ENCODE data around the gene MAP6.
"Not testable (repeated sequence)": the region's sequence is repeated elsewhere in the genome, so short reads cannot be mapped to it uniquely, and the experiment has no call there.

Gene MAP6

DNA sequence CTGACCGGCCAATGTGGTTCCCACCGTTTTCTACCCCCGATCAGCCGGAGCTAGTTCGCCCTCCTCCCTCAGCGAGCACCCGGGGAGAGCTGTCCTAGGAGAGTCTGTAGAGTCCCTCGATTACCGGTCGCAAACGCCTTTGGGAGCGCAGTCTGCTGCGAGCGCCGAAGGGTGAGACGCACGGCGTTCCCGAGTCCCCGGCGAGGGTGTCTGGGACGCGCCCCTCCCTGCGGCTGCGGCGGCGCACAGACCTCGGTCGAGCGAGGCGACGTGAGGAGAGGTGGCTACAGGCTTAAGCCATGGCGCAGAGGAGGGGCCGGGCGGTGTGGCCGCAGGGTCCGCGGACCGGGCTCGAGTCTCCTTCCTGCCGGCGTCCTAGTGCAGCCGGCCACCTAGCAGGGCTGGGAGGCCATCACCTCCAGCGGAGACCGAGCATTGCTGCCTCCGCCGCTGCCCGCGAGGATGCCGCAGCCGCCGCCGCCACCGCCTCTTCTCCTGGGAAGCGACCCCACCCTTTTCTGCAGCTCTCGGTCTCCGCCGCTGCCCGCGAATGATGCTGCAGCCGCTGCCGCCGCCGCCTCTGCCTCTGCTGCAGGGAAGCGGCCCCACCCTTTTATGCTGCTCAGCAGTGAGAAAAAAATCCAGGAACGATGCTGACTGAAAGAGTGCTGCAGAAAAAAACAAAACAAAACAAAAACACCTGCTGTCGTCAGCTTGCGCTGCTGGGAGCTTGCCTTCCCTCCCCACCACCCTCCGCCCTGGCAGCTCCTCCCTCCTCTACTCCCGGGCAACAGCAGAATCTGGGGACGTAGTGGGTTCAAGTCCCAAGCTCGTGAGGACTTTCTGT, at the start of gene MAP6:
Gene MAP6 (minus strand): TSS at position 588 of the 847 bp plus-strand sequence. CDS start 669 bp downstream, outside the sequence.
- DNase-seq (ENCODE audit: low spot score) = no peak

DNA sequence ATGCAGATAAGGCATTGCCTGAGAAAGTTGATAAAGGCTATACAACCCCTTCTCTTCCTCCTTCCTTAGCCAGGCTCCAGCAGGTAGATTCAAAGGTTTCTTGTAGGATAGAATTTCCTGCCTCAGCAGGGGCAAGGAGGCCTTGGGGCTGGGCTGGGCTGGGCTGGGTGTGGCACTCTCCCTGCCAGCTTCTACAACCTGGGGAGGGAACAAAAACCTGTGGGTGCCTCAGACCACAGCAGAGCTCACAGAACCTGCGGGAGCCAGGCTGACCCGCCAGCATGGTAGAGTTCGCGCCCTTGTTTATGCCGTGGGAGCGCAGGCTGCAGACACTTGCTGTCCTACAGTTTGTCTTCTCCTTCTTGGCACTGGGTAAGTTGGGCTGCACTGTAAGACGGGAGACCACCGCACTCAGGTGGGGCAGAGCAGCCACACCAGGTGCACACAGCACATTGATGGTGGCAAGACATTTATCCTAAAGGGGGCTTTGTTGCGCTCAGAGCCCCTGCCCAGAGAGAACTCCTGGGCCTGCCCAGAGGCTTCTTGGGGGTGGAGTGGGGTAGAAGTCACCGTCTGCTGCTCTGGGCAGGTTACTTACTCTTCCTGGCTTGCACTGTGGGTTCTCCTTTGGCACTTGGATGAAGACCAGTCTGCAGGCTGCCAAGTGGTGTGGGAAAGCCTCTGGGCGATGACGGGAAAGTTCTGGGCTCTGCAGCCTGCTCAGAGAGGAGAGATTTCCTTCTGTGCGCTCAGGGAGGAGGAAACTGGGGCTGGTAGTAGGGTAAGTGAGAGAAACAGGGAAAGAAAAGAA, 49.0 kb upstream of the MAP6 start, which contains the start of gene MOGAT2:
Gene MOGAT2 (plus strand): TSS at position 231 of the 811 bp plus-strand sequence. CDS start 51 bp downstream, at position 282.
- no peak for DNase-seq (ENCODE audit: low spot score)

DNA sequence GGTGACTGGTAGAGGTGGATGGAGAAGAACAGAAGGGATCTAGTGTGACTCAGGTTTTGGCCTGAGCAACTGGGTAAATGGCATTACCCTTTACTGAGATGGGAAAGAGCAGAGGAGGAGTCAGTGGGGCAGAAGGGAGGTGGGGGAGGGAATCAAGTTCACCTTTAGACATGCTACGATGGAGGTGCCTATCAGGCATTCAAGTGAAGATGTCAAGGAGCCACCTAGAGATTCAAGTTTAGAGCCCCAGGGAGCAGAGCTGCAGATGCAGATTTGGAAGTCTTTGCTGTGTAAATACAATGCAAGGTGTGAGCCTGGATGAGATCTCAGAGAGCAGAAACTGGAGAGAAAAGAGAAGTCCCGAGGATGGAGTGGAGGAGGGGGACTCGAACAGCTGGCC, 47.8 kb upstream of the MAP6 start:
- no peak for DNase-seq (ENCODE audit: low spot score)

DNA sequence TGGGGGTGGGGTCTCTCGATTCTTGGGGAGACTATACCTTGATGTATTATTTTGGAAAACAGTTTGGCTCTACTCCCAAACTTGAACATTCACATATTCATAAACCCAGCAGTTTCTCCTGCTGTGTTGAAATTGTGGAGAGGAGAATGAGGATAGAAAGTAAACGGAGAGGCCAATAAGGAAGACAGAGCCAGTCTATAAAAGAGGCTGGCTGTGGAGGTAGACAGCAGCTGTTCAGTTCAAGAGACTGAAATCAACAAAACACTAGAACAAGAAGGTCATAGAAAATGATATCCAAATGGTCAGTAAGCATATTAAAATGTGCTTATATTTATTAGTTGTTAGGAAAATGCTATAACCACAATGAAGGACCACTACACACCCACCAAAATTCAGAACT, 46.9 kb upstream of the MAP6 start:
- no peak for DNase-seq (ENCODE audit: low spot score)

DNA sequence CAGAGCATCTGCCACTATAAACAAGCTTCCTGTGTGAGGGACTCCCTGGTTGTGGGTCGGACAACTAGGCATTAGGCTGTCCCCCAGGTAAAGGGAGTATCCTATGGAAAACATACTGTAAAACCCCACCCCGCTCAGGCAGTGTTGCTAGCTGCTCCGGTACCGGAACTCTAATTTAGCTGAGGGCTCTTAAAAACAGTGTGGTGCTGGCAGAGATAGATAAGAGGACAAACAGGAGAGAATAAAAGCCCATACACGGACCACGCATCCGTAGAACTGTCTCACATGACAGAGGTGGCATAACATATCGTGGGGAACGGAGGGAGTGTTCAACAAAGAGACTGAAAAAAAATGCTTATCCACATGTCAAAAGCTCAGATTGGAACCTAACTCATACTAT, 45.4 kb upstream of the MAP6 start:
- no peak for DNase-seq (ENCODE audit: low spot score)

DNA sequence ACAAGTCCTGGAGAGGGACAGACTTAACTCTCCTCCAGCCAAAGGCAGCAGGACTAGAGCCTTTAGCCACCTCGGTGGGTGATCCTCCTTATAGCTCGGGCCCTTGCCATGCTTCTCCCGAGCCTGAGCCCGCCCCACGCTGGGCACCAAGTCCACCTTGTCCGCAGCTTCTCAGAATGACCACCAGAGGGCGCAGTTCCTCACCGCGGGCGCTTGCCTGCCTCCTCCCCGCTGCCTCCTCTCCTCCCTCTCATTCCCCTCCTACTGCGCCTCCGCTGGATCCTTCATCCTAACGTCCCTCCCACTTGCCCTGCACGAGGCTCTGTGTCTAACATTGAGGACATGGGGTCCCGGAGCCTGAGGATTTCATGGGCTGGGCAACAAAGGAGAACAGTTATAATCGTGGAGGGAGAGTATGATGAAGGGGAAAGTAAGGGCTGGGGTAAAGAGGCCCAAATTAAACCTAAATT, 37.5 kb upstream of the MAP6 start:
- DNase-seq (ENCODE audit: low spot score) = peak; percentile 64

DNA sequence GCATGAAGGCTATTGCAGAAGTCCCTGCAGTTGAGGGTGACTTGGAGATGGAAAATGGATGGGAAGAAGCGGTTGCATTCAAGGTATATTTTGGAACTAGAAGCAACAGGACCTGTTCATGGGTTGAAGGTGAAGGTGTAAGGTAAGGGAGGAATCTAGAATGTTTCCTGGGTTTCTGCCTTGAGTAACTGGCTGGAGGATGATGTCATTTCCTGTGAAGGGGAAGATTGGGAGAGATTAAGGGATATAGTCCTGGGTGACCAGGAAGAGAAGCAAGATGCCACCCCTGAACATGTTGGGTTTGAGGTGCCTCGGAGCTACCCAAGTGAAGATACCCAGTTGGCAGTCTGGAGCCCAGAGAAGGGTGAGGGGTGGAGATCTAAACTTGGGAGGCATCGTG, 36.7 kb upstream of the MAP6 start:
- no peak for DNase-seq (ENCODE audit: low spot score)

DNA sequence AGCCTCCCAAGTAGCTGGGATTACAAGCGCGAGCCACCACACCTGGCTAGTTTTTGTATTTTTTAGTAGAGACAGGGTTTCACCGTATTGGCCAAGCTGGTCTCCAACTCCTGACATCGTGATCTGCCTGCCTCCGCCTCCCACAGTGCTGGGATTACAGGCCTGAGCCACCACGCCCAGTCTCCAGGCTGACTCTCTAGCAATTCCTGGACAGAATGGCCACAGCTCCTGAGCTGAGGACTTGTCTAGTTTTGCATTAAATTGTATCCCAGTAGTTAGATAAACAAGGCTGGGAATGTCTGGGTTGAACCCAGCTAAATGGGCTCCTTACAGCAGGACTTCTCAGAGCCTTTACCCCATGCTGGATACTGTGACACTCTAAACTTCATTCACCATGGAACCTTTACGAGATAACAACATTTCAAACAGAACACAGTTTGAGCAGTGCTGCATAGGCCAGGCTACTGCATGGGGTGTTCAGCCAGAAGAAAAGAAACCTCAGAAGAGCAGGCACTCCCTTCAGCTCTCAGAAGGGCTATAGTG, 34.9 kb upstream of the MAP6 start:
- DNase-seq (ENCODE audit: low spot score) = no peak

DNA sequence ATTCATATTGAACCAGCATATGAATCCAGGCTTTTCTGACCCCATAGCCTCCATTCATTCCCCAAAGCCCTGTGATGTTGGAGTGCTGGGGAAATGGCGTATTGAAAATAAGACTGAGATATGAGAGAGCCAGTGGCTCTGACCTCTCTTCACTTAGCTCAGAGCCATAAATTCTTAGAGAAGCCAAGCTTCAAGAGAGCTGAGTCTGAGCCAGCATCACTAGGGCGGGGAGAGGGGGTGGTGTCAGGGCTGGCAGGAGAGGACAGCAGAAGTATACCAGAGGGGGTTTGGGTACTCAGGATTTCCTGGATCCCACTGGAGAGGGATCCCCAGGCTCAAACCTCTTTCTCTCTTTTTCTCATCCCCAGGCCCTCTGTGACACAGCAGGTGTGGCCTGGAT, 32.1 kb upstream of the MAP6 start:
- no peak for DNase-seq (ENCODE audit: low spot score)

DNA sequence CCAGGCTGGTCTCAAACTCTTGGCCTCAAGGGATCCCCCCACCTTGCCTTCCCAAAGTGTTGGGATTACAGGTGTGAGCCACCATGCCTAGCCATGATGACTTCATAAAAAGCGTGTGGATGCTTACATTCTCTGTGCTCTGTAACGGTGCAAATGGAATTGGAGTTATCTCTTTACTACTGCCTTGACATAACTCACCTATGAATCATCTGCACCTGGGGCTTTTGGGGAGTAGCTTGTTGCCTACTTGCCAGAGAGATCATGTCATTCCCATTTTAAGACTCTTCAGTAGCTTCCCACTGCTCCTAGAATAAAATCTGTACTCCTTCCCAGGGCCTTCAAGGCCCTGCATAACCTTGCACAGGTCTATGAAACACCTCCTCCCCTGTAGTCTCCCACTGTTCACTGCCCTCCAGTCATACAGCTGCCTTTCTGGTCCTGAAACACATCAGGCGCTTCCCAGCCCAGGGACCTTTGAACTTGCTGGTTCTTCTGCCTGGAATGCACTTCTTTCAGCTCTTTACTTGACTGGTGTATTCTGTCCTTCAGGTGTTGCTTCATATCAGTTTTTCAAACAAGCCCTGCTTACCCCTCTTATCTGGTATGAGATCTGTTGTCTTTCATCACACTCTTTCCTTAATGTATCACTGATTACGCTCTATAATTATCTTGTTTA, 29.2 kb upstream of the MAP6 start:
- no peak for DNase-seq (ENCODE audit: low spot score)

DNA sequence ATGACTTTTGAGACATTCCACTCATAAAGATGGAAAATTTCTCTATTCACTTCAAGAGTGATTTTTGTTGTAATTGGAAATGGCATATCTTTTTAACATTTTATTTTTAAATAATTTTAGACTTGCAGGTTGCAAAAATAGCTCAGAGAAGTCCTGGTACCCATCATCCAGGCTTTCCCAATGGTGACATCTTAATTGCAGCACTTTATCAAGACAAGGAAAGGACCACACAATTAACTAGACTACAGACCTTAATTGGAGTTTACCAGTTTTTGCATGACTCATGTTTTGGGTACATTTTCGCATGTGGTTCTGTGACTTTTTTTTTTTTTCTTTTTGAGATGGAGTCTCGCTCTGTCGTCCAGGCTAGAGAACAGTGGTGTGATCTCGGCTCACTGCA, 23.0 kb upstream of the MAP6 start:
- DNase-seq (ENCODE audit: low spot score) = no peak

DNA sequence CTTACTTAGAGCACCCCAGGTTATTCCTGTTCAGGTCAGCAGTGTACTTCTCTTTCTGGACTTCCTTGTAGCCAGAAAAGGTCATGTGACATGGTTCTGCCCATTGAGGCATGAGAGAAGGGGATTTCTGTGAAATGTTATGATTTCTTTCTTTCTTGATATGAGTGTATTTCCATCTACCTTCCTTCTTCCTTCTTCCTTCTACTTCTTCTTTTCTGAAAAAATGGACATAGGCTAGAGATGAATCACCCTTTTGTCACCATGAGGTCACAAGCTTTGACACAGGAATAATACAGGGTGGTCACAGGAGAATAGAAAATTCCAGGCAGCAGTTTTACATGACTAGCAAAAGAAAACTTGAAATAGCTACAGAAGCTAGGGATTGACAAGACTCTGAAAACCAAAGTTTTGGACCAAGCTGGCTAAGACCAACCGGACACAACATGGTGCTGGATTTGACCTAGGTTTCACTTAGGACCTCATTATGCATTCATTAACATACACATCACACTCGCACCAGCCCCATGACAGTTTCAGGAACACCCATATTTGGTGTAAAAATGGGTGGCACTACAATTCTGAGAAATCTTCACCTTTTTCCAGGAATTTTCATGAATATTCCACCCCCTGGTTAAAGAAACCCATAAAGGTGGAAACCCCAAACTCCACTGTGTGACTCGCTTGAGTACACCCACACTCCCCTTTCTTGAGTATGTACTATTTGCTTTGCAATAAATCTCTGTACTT, 21.2 kb upstream of the MAP6 start:
- no peak for DNase-seq (ENCODE audit: low spot score)

DNA sequence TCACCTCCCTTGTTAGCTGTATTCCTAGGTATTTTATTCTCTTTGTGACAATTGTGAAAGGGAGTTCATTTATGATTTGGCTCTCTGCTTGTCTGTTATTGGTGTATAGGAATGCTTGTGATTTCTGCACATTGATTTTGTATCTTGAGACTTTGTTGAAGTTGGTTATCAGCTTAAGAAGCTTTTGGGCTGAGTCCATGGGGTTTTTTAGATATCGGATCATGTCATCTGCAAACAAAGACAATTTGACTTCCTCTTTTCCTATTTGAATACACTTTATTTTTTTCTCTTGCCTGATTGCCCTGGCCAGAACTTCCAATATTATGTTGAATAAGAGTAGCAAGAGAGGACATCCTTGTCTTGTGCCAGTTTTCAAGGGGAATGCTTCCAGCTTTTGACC, 15.0 kb upstream of the MAP6 start:
- not testable (repeated sequence) for DNase-seq (ENCODE audit: low spot score)

DNA sequence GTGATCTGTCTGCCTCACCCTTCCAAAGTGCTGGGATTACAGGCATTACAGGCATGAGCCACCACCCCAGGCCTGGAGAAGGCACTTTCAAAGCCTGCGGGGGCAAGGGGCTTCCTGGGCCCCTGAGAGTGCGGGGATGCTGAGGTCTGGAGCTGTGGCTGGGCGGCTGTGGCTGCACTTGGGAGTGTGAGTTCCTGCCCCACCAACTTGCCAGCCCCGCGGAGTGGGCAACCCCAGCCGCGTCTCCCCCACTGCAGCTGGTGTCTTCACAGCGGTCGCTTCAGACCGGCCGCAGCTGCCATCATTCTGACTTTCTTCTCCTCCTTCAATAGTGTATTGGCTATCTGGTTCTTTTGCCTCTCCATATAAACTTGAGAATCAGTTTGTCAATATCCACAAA, 10.7 kb upstream of the MAP6 start:
- no peak for DNase-seq (ENCODE audit: low spot score)

DNA sequence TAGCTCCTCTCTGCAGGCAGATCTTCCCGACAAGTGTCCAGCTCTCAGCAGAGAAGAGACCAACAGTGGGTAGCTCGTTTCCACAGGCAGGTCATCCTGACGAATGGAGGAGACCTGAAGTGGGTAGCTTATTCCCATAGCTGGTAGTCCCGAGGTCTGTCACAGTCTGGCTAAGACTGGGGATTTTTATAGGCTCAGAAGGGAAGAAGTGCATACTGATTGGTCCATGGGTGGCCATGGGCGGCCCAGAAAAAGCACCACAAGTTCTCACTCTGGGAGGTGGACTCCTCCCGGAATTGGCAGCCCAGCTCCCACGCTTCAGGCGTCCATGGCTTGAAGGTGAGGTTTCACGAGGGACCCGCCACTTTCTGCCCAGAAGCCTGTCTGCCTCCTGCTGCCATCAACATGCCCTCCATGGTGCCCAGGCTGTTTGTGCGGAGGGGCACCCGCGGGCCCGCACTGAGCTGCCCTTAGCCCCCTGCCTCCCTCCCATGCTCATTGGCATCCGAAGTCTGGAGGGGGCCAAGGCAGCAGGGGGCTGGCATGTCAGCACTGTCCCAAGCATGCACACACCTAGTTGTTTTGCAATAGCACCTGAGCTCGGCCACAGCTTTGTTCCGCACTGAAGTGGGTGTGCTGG, 9.9 kb upstream of the MAP6 start:
- no peak for DNase-seq (ENCODE audit: low spot score)

DNA sequence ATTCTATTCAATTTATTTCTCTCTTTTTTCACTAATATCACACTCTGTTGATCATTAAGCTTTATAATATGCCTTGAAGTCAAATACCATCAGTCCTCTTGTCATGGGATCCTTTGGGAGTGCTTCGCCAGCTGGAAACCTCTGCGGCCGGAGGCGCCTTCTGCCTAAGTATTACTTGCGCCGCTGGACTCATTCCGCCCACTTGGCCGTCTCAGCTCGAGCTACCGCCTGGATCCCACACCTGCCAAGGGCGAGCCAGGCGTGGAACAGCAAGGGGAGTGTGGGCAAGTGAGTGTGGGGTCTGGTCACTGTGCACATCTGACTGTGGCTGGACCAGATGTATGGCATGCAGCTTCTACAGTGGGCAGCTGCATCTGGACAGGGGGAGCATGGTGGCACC, 9.1 kb upstream of the MAP6 start:
- no peak for DNase-seq (ENCODE audit: low spot score)

DNA sequence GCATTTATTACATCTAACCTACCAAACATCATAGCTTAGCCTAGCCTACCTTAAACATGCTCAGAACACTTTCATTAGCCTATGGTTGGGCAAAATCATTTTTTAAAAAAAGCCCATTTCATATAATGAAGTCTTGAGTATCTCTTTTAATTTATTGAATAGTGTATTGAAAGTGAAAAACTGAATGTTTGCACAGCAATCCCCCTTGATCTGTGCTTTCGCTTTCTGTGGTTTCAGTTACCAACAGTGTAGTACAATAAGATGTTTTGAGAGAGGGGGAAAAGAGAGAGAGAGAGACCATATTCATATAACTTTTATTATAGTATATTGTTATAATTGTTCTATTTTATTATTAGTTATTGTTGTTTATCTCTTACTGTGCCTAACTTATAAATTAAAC, 8.4 kb upstream of the MAP6 start:
- DNase-seq (ENCODE audit: low spot score) = no peak

DNA sequence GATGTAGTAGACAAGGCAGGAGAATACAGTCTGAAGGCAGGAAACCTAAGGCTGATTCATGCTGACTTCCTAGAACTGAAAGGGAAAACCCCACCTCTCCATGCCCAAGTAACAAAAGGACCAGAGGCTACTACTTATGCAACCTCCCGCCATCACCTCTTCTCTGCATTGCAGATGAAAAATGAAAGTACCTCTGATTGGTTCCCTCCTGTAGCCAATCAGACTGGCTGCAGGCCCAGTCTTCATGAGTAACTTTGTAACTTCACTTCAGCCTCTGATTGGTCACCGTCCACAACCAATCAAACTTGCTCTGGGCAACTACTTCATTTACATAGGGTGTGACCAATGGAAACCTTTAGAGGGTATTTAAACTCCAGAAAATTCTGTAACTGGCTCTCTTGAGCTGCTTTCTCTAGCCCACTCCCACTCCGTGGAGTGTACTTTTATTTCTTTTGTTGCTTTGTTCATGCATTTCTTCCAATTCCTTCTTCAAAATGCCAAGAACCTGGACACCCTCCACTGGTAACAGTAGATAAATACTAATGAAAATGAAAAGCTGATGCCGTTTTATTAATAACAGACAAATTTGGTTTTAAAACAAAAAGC, 5.2 kb upstream of the MAP6 start:
- no peak for DNase-seq (ENCODE audit: low spot score)

DNA sequence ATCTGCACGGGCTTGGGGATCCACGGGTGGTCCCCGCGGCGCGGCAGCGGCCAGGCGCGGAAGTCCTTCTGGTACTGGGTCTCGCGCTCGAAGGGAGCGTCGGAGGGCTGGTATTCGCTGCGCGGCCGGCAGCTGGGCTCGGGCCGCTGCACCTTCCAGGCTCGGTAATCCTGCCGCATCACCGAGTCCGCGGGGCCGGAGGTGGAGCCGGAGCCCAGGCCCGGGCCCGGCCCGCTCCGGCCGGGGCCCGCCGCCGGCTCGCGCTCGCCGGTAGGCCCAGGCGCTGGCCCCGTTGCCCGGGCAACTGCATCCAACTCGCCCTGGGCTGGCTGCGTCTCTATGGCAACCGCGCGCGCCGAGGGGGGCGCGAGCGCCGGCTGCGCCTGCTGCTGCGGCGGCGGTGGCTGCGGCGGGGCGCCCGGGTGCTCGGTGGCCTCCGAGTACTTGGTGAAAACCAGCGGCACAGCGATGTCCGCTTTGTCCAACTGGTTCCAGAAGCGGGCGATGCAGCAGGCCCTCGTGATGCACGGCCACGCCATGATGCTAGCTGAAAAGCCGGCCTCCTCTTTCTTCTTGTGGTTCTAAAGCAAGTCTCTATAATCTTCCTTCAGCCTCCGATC, 897 bp downstream of the MAP6 start:
- DNase-seq (ENCODE audit: low spot score) = no peak

DNA sequence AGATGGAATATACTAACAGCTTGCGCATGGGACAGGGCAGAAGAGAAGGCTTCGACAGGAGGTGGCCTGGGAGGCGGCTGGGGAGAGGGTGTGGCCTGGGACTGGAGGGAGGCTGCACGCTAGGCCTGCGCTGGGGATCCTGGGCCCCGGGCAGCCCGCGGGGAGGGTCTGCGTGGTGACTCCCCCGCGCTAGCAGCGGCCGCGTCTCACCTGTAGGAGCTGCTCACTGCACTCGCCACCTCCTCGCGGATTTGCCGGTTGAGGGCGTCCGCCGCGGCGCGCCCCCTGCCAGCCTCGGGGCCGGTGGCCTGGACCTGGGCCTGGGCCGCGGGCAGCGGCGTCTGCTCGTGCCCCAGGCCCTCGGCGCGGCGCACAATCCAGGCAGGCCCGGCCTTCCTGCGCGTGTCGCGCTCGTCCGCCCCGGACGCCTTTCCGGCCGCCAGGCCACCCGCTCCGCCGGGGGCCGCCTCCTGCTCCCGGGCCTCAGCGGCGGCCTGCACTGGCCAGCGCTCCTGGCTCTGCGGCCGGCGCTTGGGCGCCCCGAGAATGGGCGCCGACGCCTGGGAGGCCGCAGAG, 1.5 kb downstream of the MAP6 start:
- no peak for DNase-seq (ENCODE audit: low spot score)

All from CD4-positive, alpha-beta T cell treated with Interleukin-6 at 100 ng/mL for 8 hours (primary cell).